ENCODE data around the gene MPV17L.
"Not testable (repeated sequence)": the region's sequence is repeated elsewhere in the genome, so short reads cannot be mapped to it uniquely, and the experiment has no call there.

MPV17L gene

GRCh38 chr16:15450624-15451023, 55.1 kb downstream of the MPV17L start:
- DNase-seq (ENCODE audit: low spot score) (no peak), FAIRE-seq (no peak)

- no peak for DNase-seq (ENCODE audit: low spot score)
- FAIRE-seq = no peak
Measured at GRCh38 chr16:15451098-15451731, 55.7 kb downstream of the MPV17L start.

DNA sequence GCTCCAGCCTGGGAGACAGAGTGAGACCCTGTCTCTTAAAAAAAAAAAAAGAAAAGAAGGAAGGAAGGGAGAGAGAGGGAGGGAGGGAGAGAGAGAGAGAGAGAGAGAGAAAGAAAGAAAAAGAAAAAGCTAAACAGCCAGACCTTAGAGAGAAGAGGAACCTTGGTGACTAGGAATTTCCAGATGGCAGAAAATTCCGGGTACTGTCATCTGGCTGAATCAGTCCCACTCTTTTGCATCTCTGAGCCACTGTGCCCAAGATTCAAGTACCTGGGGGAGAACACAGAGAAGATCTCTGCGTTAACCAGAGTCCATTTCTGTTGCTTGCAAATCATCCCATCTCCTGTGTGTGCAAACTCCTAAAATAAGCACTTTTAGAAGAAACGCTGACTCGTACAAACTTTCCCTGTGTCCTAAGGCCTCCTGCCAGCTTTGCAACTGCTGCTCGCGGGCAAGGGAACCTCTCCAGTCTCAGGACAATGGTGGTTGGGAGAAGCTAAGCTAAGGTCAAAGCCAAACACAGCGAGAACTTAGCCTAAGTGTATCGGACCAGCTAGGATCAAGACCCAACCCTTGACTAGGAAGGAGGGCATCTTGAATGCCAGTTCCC, 56.8 kb downstream of the MPV17L start:
- FAIRE-seq (no peak), DNase-seq (ENCODE audit: low spot score) (no peak)

DNA sequence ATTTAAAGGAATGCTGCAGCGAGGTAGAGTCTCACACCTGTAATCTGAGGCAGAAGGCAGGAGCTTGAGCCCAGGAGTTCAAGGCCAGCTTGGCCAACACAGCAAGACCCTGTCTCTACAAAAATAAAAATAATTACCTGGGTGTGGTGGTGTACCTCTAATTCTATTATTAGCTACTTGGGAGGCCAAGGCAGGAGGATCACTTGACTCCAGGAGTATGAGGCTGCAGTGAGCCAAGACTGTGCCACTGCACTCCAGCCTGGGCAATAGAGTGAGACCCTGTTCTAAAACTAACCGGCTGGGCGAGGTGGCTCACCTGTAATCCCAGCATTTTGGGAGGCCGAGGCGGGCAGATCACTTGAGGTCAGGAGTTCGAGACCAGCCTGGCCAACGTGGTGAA, 57.7 kb downstream of the MPV17L start:
- not testable (repeated sequence) for FAIRE-seq; DNase-seq (ENCODE audit: low spot score)

GRCh38 chr16:15454933-15455332, 59.4 kb downstream of the MPV17L start:
- FAIRE-seq; DNase-seq (ENCODE audit: low spot score): not testable (repeated sequence)

GRCh38 chr16:15457400-15457799, 61.8 kb downstream of the MPV17L start:
- DNase-seq (ENCODE audit: low spot score) = no peak
- FAIRE-seq = no peak

GRCh38 chr16:15457958-15458357, 62.4 kb downstream of the MPV17L start:
- no peak for DNase-seq (ENCODE audit: low spot score)
- FAIRE-seq = no peak

DNA sequence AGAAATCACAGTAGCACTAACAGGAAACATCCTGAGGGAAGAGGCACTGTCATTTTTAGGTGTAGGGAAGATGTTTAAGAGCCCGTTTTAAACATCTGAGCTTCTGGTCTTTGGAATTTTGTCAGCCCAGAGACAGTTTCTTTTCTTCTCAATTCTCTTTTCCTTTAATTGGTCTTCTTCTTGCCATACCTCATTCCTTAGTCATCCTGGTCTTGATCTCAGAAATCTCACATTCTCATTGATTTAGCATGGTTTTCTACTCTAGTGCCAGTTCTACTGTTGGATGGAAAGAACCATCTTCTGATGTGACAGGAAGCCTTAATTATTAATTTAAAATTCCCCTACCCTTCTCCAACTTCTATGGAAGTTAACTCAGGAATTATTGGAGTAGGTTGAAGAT, 64.2 kb downstream of the MPV17L start:
- FAIRE-seq (no peak), DNase-seq (ENCODE audit: low spot score) (no peak)

GRCh38 chr16:15460601-15461000, 65.0 kb downstream of the MPV17L start:
- no peak for DNase-seq (ENCODE audit: low spot score)

GRCh38 chr16:15461376-15461775, 65.8 kb downstream of the MPV17L start:
- FAIRE-seq = no peak
- DNase-seq (ENCODE audit: low spot score) = no peak

More at GRCh38 chr16:15460601-15461000, 65.0 kb downstream of the MPV17L start:
- FAIRE-seq = no peak
